22Rv1 (cell line): Measurements from ENCODE around the gene SLC30A9.

Source experiments
- ZFX ChIP-seq: fragments of 450-650 bp; IDR thresholded peaks from 2 replicates; pipeline ENCODE4 v1.6.1; 2017; ENCODE audit warnings: antibody characterized with exemption, borderline replicate concordance
- TF ChIP-seq, protein P1 (sequence below): fragments of 450-650 bp; IDR thresholded peaks from 2 replicates; pipeline ENCODE4 v1.5.1; 2017; ENCODE audit warnings: mild to moderate bottlenecking

- TF ChIP-seq, protein P1, sequence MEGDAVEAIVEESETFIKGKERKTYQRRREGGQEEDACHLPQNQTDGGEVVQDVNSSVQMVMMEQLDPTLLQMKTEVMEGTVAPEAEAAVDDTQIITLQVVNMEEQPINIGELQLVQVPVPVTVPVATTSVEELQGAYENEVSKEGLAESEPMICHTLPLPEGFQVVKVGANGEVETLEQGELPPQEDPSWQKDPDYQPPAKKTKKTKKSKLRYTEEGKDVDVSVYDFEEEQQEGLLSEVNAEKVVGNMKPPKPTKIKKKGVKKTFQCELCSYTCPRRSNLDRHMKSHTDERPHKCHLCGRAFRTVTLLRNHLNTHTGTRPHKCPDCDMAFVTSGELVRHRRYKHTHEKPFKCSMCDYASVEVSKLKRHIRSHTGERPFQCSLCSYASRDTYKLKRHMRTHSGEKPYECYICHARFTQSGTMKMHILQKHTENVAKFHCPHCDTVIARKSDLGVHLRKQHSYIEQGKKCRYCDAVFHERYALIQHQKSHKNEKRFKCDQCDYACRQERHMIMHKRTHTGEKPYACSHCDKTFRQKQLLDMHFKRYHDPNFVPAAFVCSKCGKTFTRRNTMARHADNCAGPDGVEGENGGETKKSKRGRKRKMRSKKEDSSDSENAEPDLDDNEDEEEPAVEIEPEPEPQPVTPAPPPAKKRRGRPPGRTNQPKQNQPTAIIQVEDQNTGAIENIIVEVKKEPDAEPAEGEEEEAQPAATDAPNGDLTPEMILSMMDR = no peak
- no peak for TF ChIP-seq ZFX
These were observed 129.6 kb downstream of the SLC30A9 start for GRCh38 chr4:42119886-42120285.
